ENCODE results near the gene LAYN. TPM values are rescaled to one million over a fixed set of nuclear protein-coding genes. Genes with fewer than 3 reads are reported as not detected.

Gene LAYN
- total and polyA plus RNA-seq, 2 experiments from 2014 or later, result 7.7 to 12.6 TPM

- Histone ChIP-seq H3K4me3 (peak within 1 kb of the TSS; percentile 54), H3K9me3 (ENCODE audit: low read depth) (no peaks in the 10 kb centered on the region), H3K27me3 (peaks cover 50% of the 10 kb centered on the region), H2AFZ (peak within 1 kb of the TSS; percentile 87), H3K27ac (no peak within 1 kb of the TSS), H3K4me1 (ENCODE audit: insufficient read depth) (peaks cover 17% of the 10 kb centered on the region), H3K79me2 (no peaks in the 10 kb centered on the region), H3K9me2 (replicated peaks; ENCODE audit: insufficient read depth) (no peaks in the 10 kb centered on the region), H3K4me2 (peak within 1 kb of the TSS; percentile 91), H4K20me1 (ENCODE audit: insufficient read depth, poor library complexity, severe bottlenecking) (no peaks in the 10 kb centered on the region), H3K36me3 (replicated peaks; ENCODE audit: insufficient read depth, low read depth) (no peaks in the 10 kb centered on the region)
- 3% methylated on average over 33 of the region's 90 CpGs for WGBS (ENCODE audit: low lambda C conversion rate, missing lambda C conversion rate)
- peak; percentile 34 for DNase-seq (ENCODE audit: low spot score)
- TF ChIP-seq EZH2phosphoT487 (IDR thresholded peaks at IDR 0.05; ENCODE audit: low read depth, severe bottlenecking, unreplicated experiment), result no peak
- peak; percentile 81 for TF ChIP-seq EZH2 (IDR thresholded peaks at IDR 0.05; ENCODE audit: borderline replicate concordance)
- TF ChIP-seq, protein P1, sequence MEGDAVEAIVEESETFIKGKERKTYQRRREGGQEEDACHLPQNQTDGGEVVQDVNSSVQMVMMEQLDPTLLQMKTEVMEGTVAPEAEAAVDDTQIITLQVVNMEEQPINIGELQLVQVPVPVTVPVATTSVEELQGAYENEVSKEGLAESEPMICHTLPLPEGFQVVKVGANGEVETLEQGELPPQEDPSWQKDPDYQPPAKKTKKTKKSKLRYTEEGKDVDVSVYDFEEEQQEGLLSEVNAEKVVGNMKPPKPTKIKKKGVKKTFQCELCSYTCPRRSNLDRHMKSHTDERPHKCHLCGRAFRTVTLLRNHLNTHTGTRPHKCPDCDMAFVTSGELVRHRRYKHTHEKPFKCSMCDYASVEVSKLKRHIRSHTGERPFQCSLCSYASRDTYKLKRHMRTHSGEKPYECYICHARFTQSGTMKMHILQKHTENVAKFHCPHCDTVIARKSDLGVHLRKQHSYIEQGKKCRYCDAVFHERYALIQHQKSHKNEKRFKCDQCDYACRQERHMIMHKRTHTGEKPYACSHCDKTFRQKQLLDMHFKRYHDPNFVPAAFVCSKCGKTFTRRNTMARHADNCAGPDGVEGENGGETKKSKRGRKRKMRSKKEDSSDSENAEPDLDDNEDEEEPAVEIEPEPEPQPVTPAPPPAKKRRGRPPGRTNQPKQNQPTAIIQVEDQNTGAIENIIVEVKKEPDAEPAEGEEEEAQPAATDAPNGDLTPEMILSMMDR (IDR thresholded peaks at IDR 0.05; ENCODE audit: poor library complexity), result no peak
These were observed 28.0 kb upstream of the LAYN start, which contains the start of gene BTG4 for GRCh38 chr11:111512296-111513239. BTG4 (minus strand) TSS chr11:111512386; CDS start chr11:111498776, 13,610 bp downstream.

DNA sequence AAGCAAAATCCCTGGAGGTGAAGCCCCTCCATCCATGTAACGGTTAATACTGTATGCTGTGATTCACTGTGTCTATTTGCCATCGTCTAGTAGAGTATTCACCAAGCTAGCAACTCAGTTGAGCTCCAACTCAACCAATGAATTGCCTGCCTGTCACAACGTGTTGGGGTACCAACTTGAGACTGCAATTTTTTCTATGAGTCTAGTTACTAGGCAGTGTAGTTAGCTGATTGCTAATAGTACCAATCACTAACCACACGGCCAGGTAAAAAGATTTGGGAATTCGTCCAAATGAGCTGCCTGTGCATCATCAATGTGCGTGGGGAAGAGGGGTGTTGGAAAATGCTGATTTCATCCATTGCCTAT lies 27.3 kb upstream of the LAYN start:
- Histone ChIP-seq H3K4me1 (ENCODE audit: insufficient read depth) (peaks cover 17% of the 10 kb centered on the region), H3K9me3 (ENCODE audit: low read depth) (no peaks in the 10 kb centered on the region), H3K4me3 (no peak overlapping the region), H3K27ac (no peak overlapping the region), H2AFZ (peak overlapping the region; percentile 87), H4K20me1 (ENCODE audit: insufficient read depth, poor library complexity, severe bottlenecking) (no peaks in the 10 kb centered on the region), H3K36me3 (replicated peaks; ENCODE audit: insufficient read depth, low read depth) (no peaks in the 10 kb centered on the region), H3K9me2 (replicated peaks; ENCODE audit: insufficient read depth) (no peaks in the 10 kb centered on the region), H3K27me3 (peaks cover 50% of the 10 kb centered on the region), H3K79me2 (no peaks in the 10 kb centered on the region), H3K4me2 (peak overlapping the region; percentile 91)
- WGBS (ENCODE audit: low lambda C conversion rate, missing lambda C conversion rate), result 36% methylated on average over 6 of the region's 6 CpGs
- TF ChIP-seq, protein P1 (IDR thresholded peaks at IDR 0.05; ENCODE audit: poor library complexity), result no peak
- TF ChIP-seq EZH2 (IDR thresholded peaks at IDR 0.05; ENCODE audit: borderline replicate concordance), result peak; percentile 21
- DNase-seq (ENCODE audit: low spot score), result no peak

GRCh38 chr11:111514216-111515031 lies 26.1 kb upstream of the LAYN start, which contains the start of gene HOATZ:
HOATZ (plus strand) TSS chr11:111514778; CDS start chr11:111514785, 7 bp downstream.
- Histone ChIP-seq H3K27ac (no peak within 1 kb of the TSS), H3K9me2 (replicated peaks; ENCODE audit: insufficient read depth) (no peaks in the 10 kb centered on the region), H4K20me1 (ENCODE audit: insufficient read depth, poor library complexity, severe bottlenecking) (no peaks in the 10 kb centered on the region), H3K36me3 (replicated peaks; ENCODE audit: insufficient read depth, low read depth) (no peaks in the 10 kb centered on the region), H3K4me1 (ENCODE audit: insufficient read depth) (peaks cover 17% of the 10 kb centered on the region), H2AFZ (no peak within 1 kb of the TSS), H3K9me3 (ENCODE audit: low read depth) (no peaks in the 10 kb centered on the region), H3K27me3 (peaks cover 50% of the 10 kb centered on the region), H3K79me2 (no peaks in the 10 kb centered on the region), H3K4me2 (peak within 1 kb of the TSS; percentile 79), H3K4me3 (no peak within 1 kb of the TSS)
- DNase-seq (ENCODE audit: low spot score), result peak; percentile 23
- 10% methylated on average over 35 of the region's 39 CpGs for WGBS (ENCODE audit: low lambda C conversion rate, missing lambda C conversion rate)
- TF ChIP-seq, protein P1 (IDR thresholded peaks at IDR 0.05; ENCODE audit: poor library complexity), result peak; percentile 4
- TF ChIP-seq EZH2 (IDR thresholded peaks at IDR 0.05; ENCODE audit: borderline replicate concordance) (peak; percentile 39), EZH2phosphoT487 (IDR thresholded peaks at IDR 0.05; ENCODE audit: low read depth, severe bottlenecking, unreplicated experiment) (no peak)
